Fibroblast of lung (primary cell): ENCODE measurements around the gene STARD13. TPM values are rescaled to one million over a fixed set of nuclear protein-coding genes. Genes with fewer than 3 reads are reported as not detected.

Source experiments
- DNase-seq, 2 donors: peaks; one replicate each; pipeline versions ENCODE4 v3.0.0 to v3.0.0-alpha.2; 2010; ENCODE audit warnings: low read depth in 2 of 2
- H2AFZ ChIP-seq: 2 replicates; pipeline ENCODE4 v1.5.1; 2012; ENCODE audit warnings: low read length, control low read depth, inconsistent platforms
- H3K27ac ChIP-seq: 2 replicates; pipeline ENCODE4 v1.5.1; 2011; ENCODE audit warnings: low read length, control low read depth; ENCODE audit not compliant: insufficient read depth
- H3K27me3 ChIP-seq: 2 replicates; pipeline ENCODE4 v1.5.1; 2011; ENCODE audit warnings: mild to moderate bottlenecking, low read length; ENCODE audit not compliant: control insufficient read depth, insufficient read depth
- H3K36me3 ChIP-seq: 2 replicates; pipeline ENCODE4 v1.5.1; 2011; ENCODE audit warnings: low read length; ENCODE audit not compliant: control insufficient read depth, insufficient read depth
- H3K4me1 ChIP-seq: 2 replicates; pipeline ENCODE4 v1.5.1; 2011; ENCODE audit warnings: low read length; ENCODE audit not compliant: control insufficient read depth, insufficient read depth; ENCODE audit errors: extremely low read depth
- H3K4me2 ChIP-seq: 2 replicates; pipeline ENCODE4 v1.5.1; 2011; ENCODE audit warnings: low read length, control low read depth; ENCODE audit not compliant: insufficient read depth; ENCODE audit errors: extremely low read depth
- H3K4me3 ChIP-seq, 4 experiments: fragments of 200-600 bp in 1 of 4; sonication (generic) in 1 of 4; replicated peaks in 1 of 4; 2 replicates each; pipeline ENCODE4 v1.5.1; 2011 to 2016; ENCODE audit warnings: low read length in 4 of 4, low read depth in 3 of 4, mild to moderate bottlenecking in 3 of 4, control low read depth in 2 of 4, inconsistent platforms in 1 of 4, mixed read lengths in 1 of 4; ENCODE audit not compliant: insufficient read depth in 1 of 4; ENCODE audit errors: control extremely low read depth in 1 of 4
- H3K79me2 ChIP-seq: 2 replicates; pipeline ENCODE4 v1.5.1; 2012; ENCODE audit warnings: mild to moderate bottlenecking, low read length, inconsistent platforms; ENCODE audit not compliant: control insufficient read depth, insufficient read depth
- H3K9ac ChIP-seq: 2 replicates; pipeline ENCODE4 v1.5.1; 2011; ENCODE audit warnings: mild to moderate bottlenecking, low read length, control low read depth; ENCODE audit not compliant: insufficient read depth
- H3K9me3 ChIP-seq: 2 replicates; pipeline ENCODE4 v1.5.1; 2012; ENCODE audit warnings: low read depth, low read length; ENCODE audit not compliant: control insufficient read depth, insufficient read depth
- H4K20me1 ChIP-seq: 2 replicates; pipeline ENCODE4 v1.5.1; 2011; ENCODE audit warnings: low read length; ENCODE audit not compliant: control insufficient read depth, insufficient read depth; ENCODE audit errors: extremely low read depth
- EZH2 ChIP-seq: IDR thresholded peaks from 2 replicates; pipeline ENCODE4 v1.5.1; 2012; ENCODE audit warnings: low read length, control low read depth, mild to moderate bottlenecking; ENCODE audit errors: missing control alignments
- polyA plus RNA-seq, 2 donors: library from polyadenylated mRNA; depleted of rRNA in 1 of 2; stranded (reverse) in 1 of 2; unstranded in 1 of 2; fragments of >200 nt; gene quantifications; 2 replicates each; pipeline ENCODE4 v1.2.1, GENCODE V29; 2011 to 2012; ENCODE audit warnings: missing spikeins in 1 of 2
- total RNA-seq: library from RNA; depleted of rRNA; stranded (reverse); fragments of >200 nt; gene quantifications from 2 replicates; pipeline ENCODE4 v1.2.1, GENCODE V29; 2014
- TF ChIP-seq, protein P1 (sequence below), 2 donors: IDR thresholded peaks in 1 of 2; conservative IDR thresholded peaks in 1 of 2; 1 replicate in 1 of 2; 2 replicates in 1 of 2; pipeline ENCODE4 v1.5.1; 2011 to 2012; ENCODE audit warnings: low read length in 2 of 2, control low read depth in 1 of 2, inconsistent platforms in 1 of 2, low read depth in 1 of 2, mild to moderate bottlenecking in 1 of 2

STARD13 gene
- total and polyA plus RNA-seq, 2 donors (not counting 1 experiment from before 2014, with no cell fraction given) = 25.2 to 44.6 TPM

DNA sequence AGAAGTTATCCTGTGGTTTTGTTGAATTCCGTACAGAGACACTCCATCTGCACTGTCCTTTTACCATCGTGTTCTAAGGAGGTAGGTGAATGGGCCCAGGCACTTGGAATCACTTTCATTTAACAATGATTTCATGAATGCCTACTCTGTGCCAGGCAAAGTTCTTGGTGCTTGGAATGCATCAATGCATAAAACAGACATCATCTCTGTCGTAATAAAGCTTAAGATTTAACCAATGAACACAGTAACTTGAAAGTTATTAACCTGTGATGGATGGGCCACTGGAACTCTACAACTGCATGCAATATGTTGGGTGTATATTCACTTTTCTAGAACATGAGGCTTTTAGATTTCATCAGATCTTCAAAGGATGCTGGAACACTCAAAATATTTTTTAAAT, 14.1 kb upstream of the STARD13 start:
- DNase-seq = no peak
- no peak for TF ChIP-seq EZH2
- TF ChIP-seq, protein P1, sequence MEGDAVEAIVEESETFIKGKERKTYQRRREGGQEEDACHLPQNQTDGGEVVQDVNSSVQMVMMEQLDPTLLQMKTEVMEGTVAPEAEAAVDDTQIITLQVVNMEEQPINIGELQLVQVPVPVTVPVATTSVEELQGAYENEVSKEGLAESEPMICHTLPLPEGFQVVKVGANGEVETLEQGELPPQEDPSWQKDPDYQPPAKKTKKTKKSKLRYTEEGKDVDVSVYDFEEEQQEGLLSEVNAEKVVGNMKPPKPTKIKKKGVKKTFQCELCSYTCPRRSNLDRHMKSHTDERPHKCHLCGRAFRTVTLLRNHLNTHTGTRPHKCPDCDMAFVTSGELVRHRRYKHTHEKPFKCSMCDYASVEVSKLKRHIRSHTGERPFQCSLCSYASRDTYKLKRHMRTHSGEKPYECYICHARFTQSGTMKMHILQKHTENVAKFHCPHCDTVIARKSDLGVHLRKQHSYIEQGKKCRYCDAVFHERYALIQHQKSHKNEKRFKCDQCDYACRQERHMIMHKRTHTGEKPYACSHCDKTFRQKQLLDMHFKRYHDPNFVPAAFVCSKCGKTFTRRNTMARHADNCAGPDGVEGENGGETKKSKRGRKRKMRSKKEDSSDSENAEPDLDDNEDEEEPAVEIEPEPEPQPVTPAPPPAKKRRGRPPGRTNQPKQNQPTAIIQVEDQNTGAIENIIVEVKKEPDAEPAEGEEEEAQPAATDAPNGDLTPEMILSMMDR (conservative IDR thresholded peaks at IDR 0.05 in 1 of 2, IDR thresholded peaks at IDR 0.05 in 1 of 2; ENCODE audit: low read depth in 1 of 2, low read length in 2 of 2) = no peak
- Histone ChIP-seq H2AFZ (no peak overlapping the region), H3K27me3 (no peaks in the 10 kb centered on the region), H4K20me1 (no peaks in the 10 kb centered on the region), H3K4me2 (no peak overlapping the region), H3K79me2 (no peaks in the 10 kb centered on the region), H3K9ac (no peak overlapping the region), H3K4me1 (no peaks in the 10 kb centered on the region), H3K9me3 (no peaks in the 10 kb centered on the region), H3K27ac (no peak overlapping the region), H3K36me3 (no peaks in the 10 kb centered on the region), H3K4me3 (no peak overlapping the region)

DNA sequence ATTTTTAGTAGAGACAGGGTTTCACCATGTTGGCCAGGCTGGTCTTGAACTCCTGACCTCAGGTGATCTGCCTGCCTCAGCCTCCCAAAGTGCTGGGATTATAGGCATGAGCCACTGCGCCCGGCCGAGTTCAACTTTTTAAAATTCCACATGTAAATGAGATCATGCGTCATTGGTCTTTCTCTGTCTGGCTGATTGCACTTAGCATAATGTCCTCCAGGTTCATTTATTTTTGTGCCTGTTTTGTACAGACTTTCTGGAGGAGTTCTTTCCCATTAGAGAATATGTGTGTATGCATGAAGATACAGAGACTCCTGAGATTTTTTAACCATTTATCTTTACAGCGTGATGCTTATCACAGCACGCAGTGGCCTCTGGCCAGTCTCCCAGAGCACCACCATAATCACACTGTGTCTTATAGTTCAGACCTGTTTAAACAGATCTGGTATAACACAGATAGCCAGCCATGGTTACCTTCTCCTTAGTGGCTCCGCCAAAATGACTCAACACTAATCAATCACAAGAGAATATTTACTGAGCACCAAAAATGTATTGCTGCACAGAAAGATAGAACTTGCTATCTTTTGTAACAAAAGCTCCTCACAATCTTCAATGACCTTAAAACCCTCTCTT, 11.4 kb upstream of the STARD13 start:
- Histone ChIP-seq H3K9me3 (no peaks in the 10 kb centered on the region), H3K79me2 (no peaks in the 10 kb centered on the region), H3K4me1 (no peaks in the 10 kb centered on the region), H3K36me3 (no peaks in the 10 kb centered on the region), H2AFZ (no peak overlapping the region), H3K27ac (no peak overlapping the region), H3K27me3 (no peaks in the 10 kb centered on the region), H3K4me2 (no peak overlapping the region), H3K4me3 (no peak overlapping the region), H4K20me1 (no peaks in the 10 kb centered on the region), H3K9ac (no peak overlapping the region)
- DNase-seq = peak in 1 of 2 donors; percentile 73
- no peak for TF ChIP-seq EZH2
- TF ChIP-seq, protein P1 (conservative IDR thresholded peaks at IDR 0.05 in 1 of 2, IDR thresholded peaks at IDR 0.05 in 1 of 2; ENCODE audit: low read depth in 1 of 2, low read length in 2 of 2) = no peak

GRCh38 chr13:33292712-33293111, 7.2 kb upstream of the STARD13 start:
- Histone ChIP-seq H3K27ac (no peak overlapping the region), H4K20me1 (no peaks in the 10 kb centered on the region), H3K9me3 (no peaks in the 10 kb centered on the region), H3K27me3 (no peaks in the 10 kb centered on the region), H2AFZ (peak overlapping the region; percentile 78), H3K4me1 (no peaks in the 10 kb centered on the region), H3K4me2 (peak overlapping the region; percentile 72), H3K9ac (no peak overlapping the region), H3K36me3 (no peaks in the 10 kb centered on the region), H3K4me3 (peak overlapping the region in 1 of 4 experiments; percentile 4), H3K79me2 (no peaks in the 10 kb centered on the region)
- TF ChIP-seq EZH2 = no peak
- TF ChIP-seq, protein P1 (conservative IDR thresholded peaks at IDR 0.05 in 1 of 2, IDR thresholded peaks at IDR 0.05 in 1 of 2; ENCODE audit: low read depth in 1 of 2, low read length in 2 of 2) = no peak
- DNase-seq = no peak
